ENCODE data around the gene PDCL3. TPM values are rescaled to one million over a fixed set of nuclear protein-coding genes. Genes with fewer than 3 reads are reported as not detected.

Gene PDCL3
- total RNA-seq, 1 experiment from 2014 or later = 22.1 TPM

- Mint-ChIP-seq H3K27me3 (ENCODE audit: low read depth) (no peaks in the 10 kb centered on the region), H3K27ac (no peak overlapping the region), H3K36me3 (no peaks in the 10 kb centered on the region), H3K4me1 (peaks cover 19% of the 10 kb centered on the region), H3K4me3 (no peak overlapping the region), H3K9me3 (no peaks in the 10 kb centered on the region)
- TF ChIP-seq EMX1 (CRISPR knock-in tag; IDR thresholded peaks at IDR 0.05) = no peak
- TF ChIP-seq ZSCAN18 (CRISPR knock-in tag; IDR thresholded peaks at IDR 0.05) = no peak
- no peak for TF ChIP-seq SMAD4 (CRISPR knock-in tag; IDR thresholded peaks at IDR 0.05)
- TF ChIP-seq, protein P1, sequence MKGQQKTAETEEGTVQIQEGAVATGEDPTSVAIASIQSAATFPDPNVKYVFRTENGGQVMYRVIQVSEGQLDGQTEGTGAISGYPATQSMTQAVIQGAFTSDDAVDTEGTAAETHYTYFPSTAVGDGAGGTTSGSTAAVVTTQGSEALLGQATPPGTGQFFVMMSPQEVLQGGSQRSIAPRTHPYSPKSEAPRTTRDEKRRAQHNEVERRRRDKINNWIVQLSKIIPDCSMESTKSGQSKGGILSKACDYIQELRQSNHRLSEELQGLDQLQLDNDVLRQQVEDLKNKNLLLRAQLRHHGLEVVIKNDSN (CRISPR knock-in tag; IDR thresholded peaks at IDR 0.05) = no peak
- no peak for TF ChIP-seq FOXP1 (CRISPR knock-in tag; IDR thresholded peaks at IDR 0.05; ENCODE audit: borderline replicate concordance)
- TF ChIP-seq, protein P2, sequence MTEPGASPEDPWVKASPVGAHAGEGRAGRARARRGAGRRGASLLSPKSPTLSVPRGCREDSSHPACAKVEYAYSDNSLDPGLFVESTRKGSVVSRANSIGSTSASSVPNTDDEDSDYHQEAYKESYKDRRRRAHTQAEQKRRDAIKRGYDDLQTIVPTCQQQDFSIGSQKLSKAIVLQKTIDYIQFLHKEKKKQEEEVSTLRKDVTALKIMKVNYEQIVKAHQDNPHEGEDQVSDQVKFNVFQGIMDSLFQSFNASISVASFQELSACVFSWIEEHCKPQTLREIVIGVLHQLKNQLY (CRISPR knock-in tag; IDR thresholded peaks at IDR 0.05) = no peak
- no peak for TF ChIP-seq ZNF416 (CRISPR knock-in tag; IDR thresholded peaks at IDR 0.05)
- no peak for TF ChIP-seq RORB (CRISPR knock-in tag; IDR thresholded peaks at IDR 0.05)
- TF ChIP-seq TP53 (CRISPR knock-in tag; IDR thresholded peaks at IDR 0.05) = no peak
- TF ChIP-seq, protein P3, sequence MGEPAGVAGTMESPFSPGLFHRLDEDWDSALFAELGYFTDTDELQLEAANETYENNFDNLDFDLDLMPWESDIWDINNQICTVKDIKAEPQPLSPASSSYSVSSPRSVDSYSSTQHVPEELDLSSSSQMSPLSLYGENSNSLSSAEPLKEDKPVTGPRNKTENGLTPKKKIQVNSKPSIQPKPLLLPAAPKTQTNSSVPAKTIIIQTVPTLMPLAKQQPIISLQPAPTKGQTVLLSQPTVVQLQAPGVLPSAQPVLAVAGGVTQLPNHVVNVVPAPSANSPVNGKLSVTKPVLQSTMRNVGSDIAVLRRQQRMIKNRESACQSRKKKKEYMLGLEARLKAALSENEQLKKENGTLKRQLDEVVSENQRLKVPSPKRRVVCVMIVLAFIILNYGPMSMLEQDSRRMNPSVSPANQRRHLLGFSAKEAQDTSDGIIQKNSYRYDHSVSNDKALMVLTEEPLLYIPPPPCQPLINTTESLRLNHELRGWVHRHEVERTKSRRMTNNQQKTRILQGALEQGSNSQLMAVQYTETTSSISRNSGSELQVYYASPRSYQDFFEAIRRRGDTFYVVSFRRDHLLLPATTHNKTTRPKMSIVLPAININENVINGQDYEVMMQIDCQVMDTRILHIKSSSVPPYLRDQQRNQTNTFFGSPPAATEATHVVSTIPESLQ (CRISPR knock-in tag; IDR thresholded peaks at IDR 0.05) = no peak
- no peak for DNase-seq (ENCODE audit: low spot score)
- CTCF ChIA-PET = interaction anchor here (0.5 to 3.1 kb wide), 14 partner anchors 8 to 646 kb away, joined by 3 to 24 read pairs (median 3); partner anchors contain the start of gene CNOT11
- ATAC-seq = no peak
- POLR2A ChIA-PET = no interaction called here
Observed at GRCh38 chr2:100606332-100606725, 43.5 kb downstream of the PDCL3 start.

GRCh38 chr2:100606726-100607343, 44.0 kb downstream of the PDCL3 start:
- Mint-ChIP-seq H3K27ac (peak overlapping the region; percentile 33; the same call in 1 of the 2 replicates), H3K4me1 (peaks cover 15% of the 10 kb centered on the region), H3K4me3 (no peak overlapping the region), H3K36me3 (no peaks in the 10 kb centered on the region), H3K9me3 (no peaks in the 10 kb centered on the region), H3K27me3 (ENCODE audit: low read depth) (no peaks in the 10 kb centered on the region)
- DNase-seq (ENCODE audit: low spot score) (peak; percentile 50), ATAC-seq (peak; percentile 78)
- CTCF ChIA-PET = interaction anchor here (0.5 to 3.1 kb wide), 20 partner anchors 9 to 645 kb away, joined by 3 to 24 read pairs (median 3); partner anchors contain the start of gene CNOT11
- TF ChIP-seq GABPB1 (CRISPR knock-in tag; IDR thresholded peaks at IDR 0.05) (no peak), CTCF (IDR thresholded peaks at IDR 0.05) (peak; percentile 85), TEAD1 (CRISPR knock-in tag; IDR thresholded peaks at IDR 0.05) (no peak)
- TF ChIP-seq, protein P1 (CRISPR knock-in tag; IDR thresholded peaks at IDR 0.05) = no peak
- POLR2A ChIA-PET = no interaction called here

GRCh38 chr2:100610381-100610831, 47.6 kb downstream of the PDCL3 start:
- Mint-ChIP-seq H3K4me3 (no peak overlapping the region), H3K27ac (no peak overlapping the region), H3K4me1 (peaks cover 5% of the 10 kb centered on the region), H3K27me3 (ENCODE audit: low read depth) (no peaks in the 10 kb centered on the region), H3K9me3 (no peaks in the 10 kb centered on the region), H3K36me3 (no peaks in the 10 kb centered on the region)
- ChIA-PET POLR2A (no interaction called here), CTCF (interaction anchor here (0.6 to 1.8 kb wide), 30 partner anchors 12 to 580 kb away, joined by 3 to 13 read pairs (median 4); no protein-coding TSS in a partner anchor)
- TF ChIP-seq, protein P4, sequence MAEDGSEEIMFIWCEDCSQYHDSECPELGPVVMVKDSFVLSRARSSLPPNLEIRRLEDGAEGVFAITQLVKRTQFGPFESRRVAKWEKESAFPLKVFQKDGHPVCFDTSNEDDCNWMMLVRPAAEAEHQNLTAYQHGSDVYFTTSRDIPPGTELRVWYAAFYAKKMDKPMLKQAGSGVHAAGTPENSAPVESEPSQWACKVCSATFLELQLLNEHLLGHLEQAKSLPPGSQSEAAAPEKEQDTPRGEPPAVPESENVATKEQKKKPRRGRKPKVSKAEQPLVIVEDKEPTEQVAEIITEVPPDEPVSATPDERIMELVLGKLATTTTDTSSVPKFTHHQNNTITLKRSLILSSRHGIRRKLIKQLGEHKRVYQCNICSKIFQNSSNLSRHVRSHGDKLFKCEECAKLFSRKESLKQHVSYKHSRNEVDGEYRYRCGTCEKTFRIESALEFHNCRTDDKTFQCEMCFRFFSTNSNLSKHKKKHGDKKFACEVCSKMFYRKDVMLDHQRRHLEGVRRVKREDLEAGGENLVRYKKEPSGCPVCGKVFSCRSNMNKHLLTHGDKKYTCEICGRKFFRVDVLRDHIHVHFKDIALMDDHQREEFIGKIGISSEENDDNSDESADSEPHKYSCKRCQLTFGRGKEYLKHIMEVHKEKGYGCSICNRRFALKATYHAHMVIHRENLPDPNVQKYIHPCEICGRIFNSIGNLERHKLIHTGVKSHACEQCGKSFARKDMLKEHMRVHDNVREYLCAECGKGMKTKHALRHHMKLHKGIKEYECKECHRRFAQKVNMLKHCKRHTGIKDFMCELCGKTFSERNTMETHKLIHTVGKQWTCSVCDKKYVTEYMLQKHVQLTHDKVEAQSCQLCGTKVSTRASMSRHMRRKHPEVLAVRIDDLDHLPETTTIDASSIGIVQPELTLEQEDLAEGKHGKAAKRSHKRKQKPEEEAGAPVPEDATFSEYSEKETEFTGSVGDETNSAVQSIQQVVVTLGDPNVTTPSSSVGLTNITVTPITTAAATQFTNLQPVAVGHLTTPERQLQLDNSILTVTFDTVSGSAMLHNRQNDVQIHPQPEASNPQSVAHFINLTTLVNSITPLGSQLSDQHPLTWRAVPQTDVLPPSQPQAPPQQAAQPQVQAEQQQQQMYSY (CRISPR knock-in tag; IDR thresholded peaks at IDR 0.05) = no peak
- TF ChIP-seq SOX15 (CRISPR knock-in tag; IDR thresholded peaks at IDR 0.05) = no peak
- TF ChIP-seq ELF4 (CRISPR knock-in tag; IDR thresholded peaks at IDR 0.05; ENCODE audit: low read depth) = no peak
- peak; percentile 46; the same call in 1 of the 2 replicates for TF ChIP-seq CTCF (IDR thresholded peaks at IDR 0.05)
- ATAC-seq (peak; percentile 63), DNase-seq (ENCODE audit: low spot score) (peak; percentile 86)
